GM19351 (cell line): ENCODE results near the gene SMIM12.

Experiments
- ATAC-seq: cut with Tn5 transposase; IDR thresholded peaks from one replicate; pipeline ENCODE4 v1.9.1; 2021; ENCODE audit warnings: mild to moderate bottlenecking, moderate library complexity; ENCODE audit not compliant: unreplicated experiment

The SMIM12 gene

GRCh38 chr1:34859446-34860200 lies at the start of gene SMIM12:
Gene SMIM12, minus strand, starts transcription at chr1:34859749. Its CDS starts 3,772 bp downstream, at chr1:34855977.
- peak; percentile 97 for ATAC-seq

- no peak for ATAC-seq
These were observed 48.8 kb upstream of the SMIM12 start for GRCh38 chr1:34908369-34908768.

GRCh38 chr1:34907487-34908090 lies 48.0 kb upstream of the SMIM12 start:
- ATAC-seq = no peak

- ATAC-seq = no peak
These were observed 47.2 kb upstream of the SMIM12 start for GRCh38 chr1:34906756-34907155.

GRCh38 chr1:34906222-34906621 lies 46.7 kb upstream of the SMIM12 start:
- no peak for ATAC-seq

GRCh38 chr1:34905098-34905459 lies 45.5 kb upstream of the SMIM12 start:
- no peak for ATAC-seq

- no peak for ATAC-seq
These were observed 44.9 kb upstream of the SMIM12 start for GRCh38 chr1:34904236-34905097.

- no peak for ATAC-seq
These were observed 42.4 kb upstream of the SMIM12 start for GRCh38 chr1:34901919-34902318.

GRCh38 chr1:34900775-34901502 lies 41.4 kb upstream of the SMIM12 start:
- no peak for ATAC-seq

- ATAC-seq = no peak
These were observed 40.4 kb upstream of the SMIM12 start for GRCh38 chr1:34899906-34900305.

GRCh38 chr1:34899471-34899870 lies 39.9 kb upstream of the SMIM12 start:
- no peak for ATAC-seq

GRCh38 chr1:34898330-34898761 lies 38.8 kb upstream of the SMIM12 start:
- no peak for ATAC-seq

GRCh38 chr1:34896612-34897011 lies 37.1 kb upstream of the SMIM12 start:
- no peak for ATAC-seq

- no peak for ATAC-seq
These were observed 30.2 kb upstream of the SMIM12 start for GRCh38 chr1:34889705-34890104.

- ATAC-seq = no peak
These were observed 28.0 kb upstream of the SMIM12 start for GRCh38 chr1:34887593-34887992.

- ATAC-seq = no peak
These were observed 26.1 kb upstream of the SMIM12 start for GRCh38 chr1:34885405-34886247.

- no peak for ATAC-seq
These were observed 25.4 kb upstream of the SMIM12 start for GRCh38 chr1:34884961-34885360.

GRCh38 chr1:34884536-34884935 lies 25.0 kb upstream of the SMIM12 start:
- no peak for ATAC-seq

GRCh38 chr1:34879230-34879629 lies 19.7 kb upstream of the SMIM12 start:
- no peak for ATAC-seq

GRCh38 chr1:34876406-34876805 lies 16.9 kb upstream of the SMIM12 start:
- ATAC-seq = no peak
